H1 (cell line): ENCODE data around the gene HOXA10. TPM values are rescaled to one million over a fixed set of nuclear protein-coding genes. Genes with fewer than 3 reads are reported as not detected.

Experiments
- EZH2 ChIP-seq: fragments of 200-600 bp; sonication (generic); IDR thresholded peaks from 2 replicates; pipeline ENCODE4 v1.7.1; 2012; ENCODE audit warnings: low read depth, mild to moderate bottlenecking, moderate library complexity, low read length, inconsistent platforms; ENCODE audit not compliant: severe bottlenecking
- polyA plus RNA-seq, 7 experiments: library from polyadenylated mRNA; depleted of rRNA in 3 of 7; stranded (reverse) in 5 of 7; unstranded in 2 of 7; fragments of >200 nt in 5 of 7; fragments of 200-250 nt in 2 of 7; gene quantifications; 1 replicate in 5 of 7; 2 replicates in 1 of 7; 4 replicates in 1 of 7; pipeline versions ENCODE4 v1.2.1 to v1.2.3, GENCODE V29; 2011 to 2013; ENCODE audit warnings: missing spikeins in 2 of 7, mixed read lengths in 2 of 7
- total RNA-seq: library from RNA; stranded (reverse); fragmentation: NEBNext Ultra II Directional; extraction: Animal tissue kit (Norgen Biotek cat#: 25700); gene quantifications from 2 replicates; pipeline ENCODE4 v1.2.1, GENCODE V29; 2021

Gene HOXA10
- total and polyA plus RNA-seq, 2 of the 8 experiments (the other 6 are each of a cell fraction or from before 2014, with no cell fraction given): not detected

DNA sequence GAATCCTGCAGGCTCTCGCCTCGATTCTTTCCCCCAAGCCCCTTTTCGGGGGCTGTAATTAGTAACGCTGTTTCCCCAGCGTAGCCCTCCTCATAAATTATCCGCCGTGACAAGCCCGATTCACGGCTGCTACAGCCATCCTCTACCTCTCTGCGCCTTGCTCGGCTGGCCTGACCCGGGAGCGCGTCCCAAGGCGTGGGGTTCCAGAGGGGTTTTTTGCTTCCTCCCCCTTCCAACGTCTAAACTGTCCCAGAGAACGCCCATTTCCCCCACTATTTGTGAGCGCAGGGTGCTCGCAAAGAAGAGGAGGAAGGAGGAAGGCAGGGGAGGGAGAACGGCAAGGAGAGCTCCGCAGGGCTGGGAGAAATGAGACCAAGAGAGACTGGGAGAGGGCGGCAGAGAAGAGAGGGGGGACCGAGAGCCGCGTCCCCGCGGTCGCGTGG, 31.5 kb downstream of the HOXA10 start (continued):
- peak; percentile 99 for TF ChIP-seq EZH2
- TF ChIP-seq, all 59 proteins: peak for 5
